Tibial nerve (tissue), 4 donors: ENCODE results near the gene DAP.

Experiments
- EP300 ChIP-seq, 2 donors: sonication (generic); formaldehyde crosslinking; IDR thresholded peaks; one replicate each; pipeline ENCODE4 v1.6.1; 2017; ENCODE audit warnings: antibody characterized with exemption in 2 of 2, mild to moderate bottlenecking in 1 of 2
- POLR2A ChIP-seq, 2 donors: fragments of 450-650 bp; IDR thresholded peaks; one replicate each; pipeline ENCODE4 v1.6.1; 2017; ENCODE audit warnings: antibody characterized with exemption in 2 of 2, mild to moderate bottlenecking in 2 of 2, moderate library complexity in 2 of 2
- TF ChIP-seq, protein P1 (sequence below), 5 experiments: fragments of 200-600 bp in 3 of 5; fragments of 450-650 bp in 2 of 5; sonication (generic) in 3 of 5; IDR thresholded peaks; one replicate each; pipeline ENCODE4 v1.5.1; 2016 to 2019; ENCODE audit warnings: antibody characterized with exemption in 5 of 5, mild to moderate bottlenecking in 3 of 5, moderate library complexity in 2 of 5

DNA sequence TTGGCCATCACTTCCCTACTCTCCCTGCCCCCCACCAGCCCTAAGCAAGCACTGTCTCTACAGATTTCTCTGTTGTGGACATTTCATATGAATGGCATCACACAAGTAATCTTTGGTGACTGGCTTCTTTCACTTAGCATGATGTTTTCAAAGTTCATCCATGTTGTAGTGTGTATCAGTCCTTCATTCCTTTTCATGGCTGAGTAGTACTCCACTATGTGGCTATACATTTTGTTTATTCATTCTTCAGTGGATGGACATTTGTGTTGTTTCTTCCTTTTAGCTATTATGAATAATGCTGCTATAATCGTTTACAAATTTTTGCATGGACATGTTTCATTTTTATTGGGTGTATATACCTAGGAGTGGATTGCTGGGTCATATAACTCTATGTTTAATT is 84.1 kb downstream of the DAP start:
- TF ChIP-seq POLR2A (IDR thresholded peaks at IDR 0.05) (no peak), EP300 (IDR thresholded peaks at IDR 0.05) (no peak)
- TF ChIP-seq, protein P1, sequence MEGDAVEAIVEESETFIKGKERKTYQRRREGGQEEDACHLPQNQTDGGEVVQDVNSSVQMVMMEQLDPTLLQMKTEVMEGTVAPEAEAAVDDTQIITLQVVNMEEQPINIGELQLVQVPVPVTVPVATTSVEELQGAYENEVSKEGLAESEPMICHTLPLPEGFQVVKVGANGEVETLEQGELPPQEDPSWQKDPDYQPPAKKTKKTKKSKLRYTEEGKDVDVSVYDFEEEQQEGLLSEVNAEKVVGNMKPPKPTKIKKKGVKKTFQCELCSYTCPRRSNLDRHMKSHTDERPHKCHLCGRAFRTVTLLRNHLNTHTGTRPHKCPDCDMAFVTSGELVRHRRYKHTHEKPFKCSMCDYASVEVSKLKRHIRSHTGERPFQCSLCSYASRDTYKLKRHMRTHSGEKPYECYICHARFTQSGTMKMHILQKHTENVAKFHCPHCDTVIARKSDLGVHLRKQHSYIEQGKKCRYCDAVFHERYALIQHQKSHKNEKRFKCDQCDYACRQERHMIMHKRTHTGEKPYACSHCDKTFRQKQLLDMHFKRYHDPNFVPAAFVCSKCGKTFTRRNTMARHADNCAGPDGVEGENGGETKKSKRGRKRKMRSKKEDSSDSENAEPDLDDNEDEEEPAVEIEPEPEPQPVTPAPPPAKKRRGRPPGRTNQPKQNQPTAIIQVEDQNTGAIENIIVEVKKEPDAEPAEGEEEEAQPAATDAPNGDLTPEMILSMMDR (IDR thresholded peaks at IDR 0.05): no peak
